ENCODE measurements around the gene ZDHHC14.

- TF ChIP-seq CTCF (IDR thresholded peaks at IDR 0.05) (no peak), POLR2A (IDR thresholded peaks at IDR 0.05) (no peak)
Measured at GRCh38 chr6:157400676-157401075, 19.7 kb downstream of the ZDHHC14 start.

All from vagina (tissue), 2 donors.